NCI-H187 treated with DMSO at 0.1 percent for 48 hours (cell line): ENCODE measurements around the gene BMPR2.
"Not testable (repeated sequence)": the region's sequence is repeated elsewhere in the genome, so short reads cannot be mapped to it uniquely, and the experiment has no call there.

ENCODE experiments used
- DNase-seq: peaks from one replicate; lab custom pipeline; 2025; lab: John Stamatoyannopoulos, UW

Gene BMPR2

GRCh38 chr2:202382684-202383083 is 6.6 kb downstream of the BMPR2 start:
- no peak for DNase-seq

GRCh38 chr2:202386495-202386894 is 10.4 kb downstream of the BMPR2 start:
- DNase-seq, result not testable (repeated sequence)

GRCh38 chr2:202387608-202388342 is 11.6 kb downstream of the BMPR2 start:
- DNase-seq, result no peak

- DNase-seq, result no peak
These were observed 24.8 kb downstream of the BMPR2 start for GRCh38 chr2:202400941-202401340.

GRCh38 chr2:202405798-202406197 is 29.7 kb downstream of the BMPR2 start:
- DNase-seq, result no peak

- no peak for DNase-seq
These were observed 30.4 kb downstream of the BMPR2 start for GRCh38 chr2:202406445-202406978.

GRCh38 chr2:202408546-202409140 is 32.5 kb downstream of the BMPR2 start:
- DNase-seq, result no peak

GRCh38 chr2:202410092-202410491 is 34.0 kb downstream of the BMPR2 start:
- no peak for DNase-seq

- no peak for DNase-seq
These were observed 35.0 kb downstream of the BMPR2 start for GRCh38 chr2:202411097-202411496.

GRCh38 chr2:202418027-202418426 is 41.9 kb downstream of the BMPR2 start:
- no peak for DNase-seq

GRCh38 chr2:202418511-202418910 is 42.4 kb downstream of the BMPR2 start:
- DNase-seq, result no peak

GRCh38 chr2:202423139-202423538 is 47.0 kb downstream of the BMPR2 start:
- DNase-seq, result no peak

GRCh38 chr2:202425036-202425435 is 48.9 kb downstream of the BMPR2 start:
- DNase-seq, result no peak

GRCh38 chr2:202426751-202427150 is 50.6 kb downstream of the BMPR2 start:
- no peak for DNase-seq

GRCh38 chr2:202429164-202429980 is 53.2 kb downstream of the BMPR2 start:
- DNase-seq, result no peak

- no peak for DNase-seq
These were observed 56.6 kb downstream of the BMPR2 start for GRCh38 chr2:202432776-202433175.

GRCh38 chr2:202434472-202434871 is 58.3 kb downstream of the BMPR2 start:
- no peak for DNase-seq

GRCh38 chr2:202436626-202437025 is 60.5 kb downstream of the BMPR2 start:
- no peak for DNase-seq

GRCh38 chr2:202440117-202440516 is 64.0 kb downstream of the BMPR2 start:
- not testable (repeated sequence) for DNase-seq

GRCh38 chr2:202442882-202443281 is 66.8 kb downstream of the BMPR2 start:
- no peak for DNase-seq

GRCh38 chr2:202444000-202444399 is 67.9 kb downstream of the BMPR2 start:
- DNase-seq, result no peak

- no peak for DNase-seq
These were observed 73.2 kb downstream of the BMPR2 start for GRCh38 chr2:202449344-202449743.

- DNase-seq, result no peak
These were observed 74.7 kb downstream of the BMPR2 start for GRCh38 chr2:202450785-202451184.
